Vagina (tissue), 2 donors: ENCODE data around the gene SMURF2. TPM values are rescaled to one million over a fixed set of nuclear protein-coding genes. Genes with fewer than 3 reads are reported as not detected.
A peak's percentile ranks its signal among the peaks of the same experiment; 100 is the strongest.
"Not testable (repeated sequence)": the region's sequence is repeated elsewhere in the genome, so short reads cannot be mapped to it uniquely, and the experiment has no call there.

ENCODE experiments used
- DNase-seq, 2 donors: peaks; one replicate each; pipeline ENCODE4 v3.0.0-alpha.2; 2017; ENCODE audit errors: extremely low spot score in 2 of 2
- H3K27ac ChIP-seq: fragments of 200-600 bp; sonication (generic); one replicate; pipeline ENCODE4 v1.5.1; 2019
- H3K27me3 ChIP-seq: fragments of 200-600 bp; sonication (generic); one replicate; pipeline ENCODE4 v1.5.1; 2019
- H3K36me3 ChIP-seq, 2 donors: fragments of 200-600 bp; sonication (generic); one replicate each; pipeline ENCODE4 v1.5.1; 2017 to 2019
- H3K4me1 ChIP-seq: fragments of 200-600 bp; sonication (generic); one replicate; pipeline ENCODE4 v1.5.1; 2019
- H3K4me3 ChIP-seq, 2 donors: fragments of 200-600 bp; sonication (generic); 1 replicate in 1 of 2; 2 replicates in 1 of 2; pipeline ENCODE4 v1.5.1; 2016 to 2019
- H3K9me3 ChIP-seq: fragments of 200-600 bp; sonication (generic); one replicate; pipeline ENCODE4 v1.5.1; 2019
- POLR2A ChIP-seq, 2 donors: fragments of 450-650 bp; IDR thresholded peaks; one replicate each; pipeline ENCODE4 v1.6.1; 2017; ENCODE audit warnings: antibody characterized with exemption in 2 of 2, mild to moderate bottlenecking in 2 of 2, moderate library complexity in 2 of 2
- POLR2AphosphoS5 ChIP-seq, 2 donors: sonication (generic); formaldehyde crosslinking; IDR thresholded peaks; one replicate each; pipeline ENCODE4 v1.9.0; 2017; ENCODE audit warnings: antibody characterized with exemption in 2 of 2, mild to moderate bottlenecking in 2 of 2, low read depth in 1 of 2; ENCODE audit not compliant: insufficient read depth in 1 of 2
- intact Hi-C: fragments of 100-400 bp; cut with DNase I; formaldehyde crosslinking; loops from one replicate; pipeline ENCODE4 v1.15.1; 2023
- total RNA-seq: library from RNA; depleted of rRNA; stranded (reverse); fragments of >200 nt; gene quantifications from one replicate; pipeline ENCODE4 v1.2.3, GENCODE V29; 2016
- TF ChIP-seq, protein P1 (sequence below), 3 experiments: fragments of 450-650 bp in 2 of 3; fragments of 200-600 bp in 1 of 3; sonication (generic) in 1 of 3; IDR thresholded peaks; one replicate each; pipeline ENCODE4 v1.5.1; 2017 to 2019; ENCODE audit warnings: antibody characterized with exemption in 3 of 3, mild to moderate bottlenecking in 2 of 3, moderate library complexity in 2 of 3

The SMURF2 gene
- total RNA-seq, 1 donor from 2014 or later = 19.9 TPM

DNA sequence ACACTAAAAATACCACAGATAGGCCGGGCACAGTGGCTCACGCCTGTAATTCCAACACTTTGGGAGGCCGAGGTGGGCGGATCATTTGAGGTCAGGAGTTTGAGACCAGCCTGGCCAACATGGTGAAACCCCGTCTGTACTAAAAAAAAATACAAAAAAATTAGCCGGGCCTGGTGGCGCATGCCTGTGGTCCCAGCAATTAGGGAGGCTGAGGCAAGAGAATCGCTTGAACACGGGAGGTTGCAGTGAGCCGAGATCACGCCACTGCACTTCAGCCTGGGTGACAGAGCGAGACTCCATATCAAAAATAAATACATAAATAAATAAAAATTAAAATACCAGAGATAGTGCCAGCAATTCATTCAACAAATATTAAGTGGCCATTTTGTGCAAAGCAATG lies 1.7 kb upstream of the SMURF2 start:
- not testable (repeated sequence) for H3K27ac ChIP-seq, H3K9me3 ChIP-seq
- intact Hi-C loops = loop anchor here (10.0 kb wide), 1 partner anchor 81 kb away; no protein-coding TSS in a partner anchor

DNA sequence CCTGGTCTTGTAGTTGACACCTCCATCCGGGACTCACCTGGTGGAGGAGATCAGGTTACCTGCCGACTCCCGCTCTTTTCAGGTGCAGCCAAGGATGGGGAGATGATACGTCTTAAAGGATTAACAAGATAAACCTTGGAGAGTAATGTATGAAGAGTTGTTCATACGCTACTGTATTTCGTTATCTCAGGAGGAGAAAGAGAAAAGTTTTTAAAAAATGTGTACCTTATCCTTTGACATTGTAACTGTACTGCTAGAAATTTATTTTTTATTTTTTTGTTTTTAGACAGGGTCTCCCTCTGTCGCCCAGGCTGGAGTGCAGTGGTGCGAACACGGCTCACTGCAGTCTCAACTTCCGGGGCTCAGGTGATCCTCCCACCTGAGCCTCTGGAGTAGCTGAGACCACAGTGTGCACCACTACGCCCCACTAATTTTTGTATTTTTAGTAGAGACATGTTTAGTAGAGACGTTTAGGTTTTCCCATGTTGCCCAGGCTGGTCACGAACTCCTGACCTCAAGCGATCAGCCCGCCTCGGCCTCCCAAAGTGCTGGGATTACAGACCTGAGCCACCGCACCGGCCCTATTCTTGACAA lies 764 bp upstream of the SMURF2 start:
- Histone ChIP-seq H3K36me3 (no peaks in the 10 kb centered on the region), H3K4me3 (peak overlapping the region; percentile 70 to 88), H3K27ac (peak overlapping the region; percentile 88), H3K4me1 (peaks cover 23% of the 10 kb centered on the region), H3K27me3 (no peaks in the 10 kb centered on the region), H3K9me3 (no peaks in the 10 kb centered on the region)
- DNase-seq = no peak
- TF ChIP-seq POLR2AphosphoS5 (IDR thresholded peaks at IDR 0.05; ENCODE audit: insufficient read depth in 1 of 2, low read depth in 1 of 2) (no peak), POLR2A (IDR thresholded peaks at IDR 0.05) (no peak)
- TF ChIP-seq, protein P1, sequence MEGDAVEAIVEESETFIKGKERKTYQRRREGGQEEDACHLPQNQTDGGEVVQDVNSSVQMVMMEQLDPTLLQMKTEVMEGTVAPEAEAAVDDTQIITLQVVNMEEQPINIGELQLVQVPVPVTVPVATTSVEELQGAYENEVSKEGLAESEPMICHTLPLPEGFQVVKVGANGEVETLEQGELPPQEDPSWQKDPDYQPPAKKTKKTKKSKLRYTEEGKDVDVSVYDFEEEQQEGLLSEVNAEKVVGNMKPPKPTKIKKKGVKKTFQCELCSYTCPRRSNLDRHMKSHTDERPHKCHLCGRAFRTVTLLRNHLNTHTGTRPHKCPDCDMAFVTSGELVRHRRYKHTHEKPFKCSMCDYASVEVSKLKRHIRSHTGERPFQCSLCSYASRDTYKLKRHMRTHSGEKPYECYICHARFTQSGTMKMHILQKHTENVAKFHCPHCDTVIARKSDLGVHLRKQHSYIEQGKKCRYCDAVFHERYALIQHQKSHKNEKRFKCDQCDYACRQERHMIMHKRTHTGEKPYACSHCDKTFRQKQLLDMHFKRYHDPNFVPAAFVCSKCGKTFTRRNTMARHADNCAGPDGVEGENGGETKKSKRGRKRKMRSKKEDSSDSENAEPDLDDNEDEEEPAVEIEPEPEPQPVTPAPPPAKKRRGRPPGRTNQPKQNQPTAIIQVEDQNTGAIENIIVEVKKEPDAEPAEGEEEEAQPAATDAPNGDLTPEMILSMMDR (IDR thresholded peaks at IDR 0.05) = no peak
- intact Hi-C loops = loop anchor here (10.0 kb wide), 1 partner anchor 82 kb away; no protein-coding TSS in a partner anchor

More for the DNA sequence above, 1.7 kb upstream of the SMURF2 start:
- DNase-seq, H3K4me3 ChIP-seq, H3K36me3 ChIP-seq, H3K27me3 ChIP-seq: not testable (repeated sequence)
- H3K4me1 ChIP-seq = peaks cover 15% of the 10 kb centered on the region

DNA sequence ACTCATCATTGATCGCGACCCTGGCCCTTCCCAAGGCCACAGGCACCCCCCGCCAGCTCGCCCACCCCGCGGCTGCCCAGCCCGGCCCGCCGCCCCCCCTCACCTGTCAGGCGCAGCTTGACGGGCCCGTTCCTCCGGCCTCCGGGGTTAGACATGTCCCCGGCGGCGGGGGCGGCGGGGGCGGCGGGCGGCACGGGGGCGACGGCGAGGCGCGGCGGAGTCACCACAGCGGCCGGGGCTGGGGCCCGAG lies 456 bp downstream of the SMURF2 start:
- intact Hi-C loops = loop anchor here (10.0 kb wide), 1 partner anchor 83 kb away; no protein-coding TSS in a partner anchor
- Histone ChIP-seq H3K36me3 (no peaks in the 10 kb centered on the region), H3K27ac (peak overlapping the region; percentile 88), H3K27me3 (no peaks in the 10 kb centered on the region), H3K4me3 (peak overlapping the region; percentile 70 to 88), H3K9me3 (no peaks in the 10 kb centered on the region), H3K4me1 (peaks cover 34% of the 10 kb centered on the region)
- DNase-seq = peak in 1 of 2 donors; percentile 86
- TF ChIP-seq, protein P1 (IDR thresholded peaks at IDR 0.05) = no peak
- TF ChIP-seq POLR2A (IDR thresholded peaks at IDR 0.05) (no peak), POLR2AphosphoS5 (IDR thresholded peaks at IDR 0.05; ENCODE audit: insufficient read depth in 1 of 2, low read depth in 1 of 2) (no peak)

DNA sequence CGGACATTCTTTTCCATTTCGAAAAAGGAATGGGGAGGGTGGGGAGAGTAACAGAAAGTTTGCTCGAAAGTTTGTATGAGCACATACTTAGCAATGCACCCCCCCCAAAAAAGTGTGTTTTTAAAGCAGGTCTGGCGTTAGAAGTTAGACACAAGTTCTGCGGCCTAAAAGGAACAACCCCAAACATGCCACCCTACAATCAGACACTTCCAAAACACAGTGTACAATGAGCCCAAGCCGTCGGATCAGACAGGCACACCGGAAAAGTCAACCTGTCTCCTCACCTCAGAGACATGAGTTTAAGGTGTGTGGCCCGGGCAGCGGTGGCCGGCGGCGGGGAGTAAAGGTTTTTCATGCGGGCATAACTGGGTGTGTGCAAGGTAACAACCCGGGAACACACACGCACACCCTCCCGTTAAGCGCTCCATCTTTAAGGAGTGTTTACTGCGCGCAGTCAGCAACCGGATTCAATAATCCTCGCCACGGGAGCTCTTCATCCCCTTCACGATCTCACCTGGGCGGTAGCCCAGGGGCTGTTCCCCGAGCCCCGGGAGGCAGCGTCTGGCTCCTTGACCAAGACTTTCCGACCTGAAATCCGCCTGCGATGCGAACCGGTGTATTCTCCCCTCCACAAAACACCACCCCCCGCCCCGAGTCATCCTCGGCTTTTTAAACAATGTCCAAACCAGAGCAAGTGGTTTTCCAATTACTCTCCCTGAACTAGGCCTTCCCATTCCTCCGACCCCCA lies 955 bp downstream of the SMURF2 start:
- intact Hi-C loops = loop anchor here (10.0 kb wide), 1 partner anchor 84 kb away; no protein-coding TSS in a partner anchor
- Histone ChIP-seq H3K4me3 (peak overlapping the region; percentile 70 to 88), H3K4me1 (peaks cover 39% of the 10 kb centered on the region), H3K27ac (peak overlapping the region; percentile 88)
- H3K27me3 ChIP-seq, H3K9me3 ChIP-seq, H3K36me3 ChIP-seq, DNase-seq: not testable (repeated sequence)
- TF ChIP-seq POLR2AphosphoS5 (IDR thresholded peaks at IDR 0.05; ENCODE audit: insufficient read depth in 1 of 2, low read depth in 1 of 2) = peak in 1 of 2 donors; percentile 37

DNA sequence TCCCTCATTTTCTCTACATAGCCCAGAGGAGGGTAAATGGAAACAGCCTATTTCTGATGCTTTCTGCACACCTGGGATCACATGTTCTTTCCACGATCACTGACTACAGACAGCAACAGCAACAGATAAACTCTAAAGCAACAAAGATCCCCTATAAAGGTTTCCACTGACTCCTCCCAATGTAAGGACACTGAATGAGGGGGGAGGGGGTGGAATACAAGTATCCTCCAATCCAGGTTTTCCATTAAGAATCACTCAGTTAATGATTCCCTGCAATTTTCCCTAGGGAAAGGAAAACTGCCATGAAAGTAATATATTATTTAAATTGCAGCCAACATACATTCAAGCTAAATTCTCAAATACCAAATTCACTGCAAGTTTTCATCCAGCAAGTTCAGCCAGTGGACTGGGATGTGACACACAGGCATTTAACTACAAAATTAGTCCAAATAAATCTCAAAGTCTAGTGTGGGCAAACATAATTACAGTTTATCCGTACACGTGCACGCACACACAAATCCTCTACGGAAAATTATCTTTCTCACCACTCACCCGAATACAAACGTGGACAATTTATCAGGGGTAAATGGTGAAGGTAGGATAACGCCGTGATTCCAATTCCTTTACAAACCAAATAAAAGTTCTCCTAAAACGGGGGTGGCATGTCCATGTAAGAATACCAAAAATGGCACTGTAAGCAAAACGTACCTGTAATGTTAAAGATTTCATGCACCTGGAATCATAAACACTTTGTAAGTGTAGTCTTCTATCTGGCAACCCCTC lies 1.7 kb downstream of the SMURF2 start:
- H3K36me3 ChIP-seq, H3K9me3 ChIP-seq, H3K27me3 ChIP-seq, DNase-seq: not testable (repeated sequence)
- H3K4me1 ChIP-seq = peaks cover 39% of the 10 kb centered on the region
- H3K27ac ChIP-seq = peak overlapping the region; percentile 88
- intact Hi-C loops = loop anchor here (10.0 kb wide), 1 partner anchor 84 kb away; no protein-coding TSS in a partner anchor
- peak overlapping the region; percentile 70 to 88 for H3K4me3 ChIP-seq

DNA sequence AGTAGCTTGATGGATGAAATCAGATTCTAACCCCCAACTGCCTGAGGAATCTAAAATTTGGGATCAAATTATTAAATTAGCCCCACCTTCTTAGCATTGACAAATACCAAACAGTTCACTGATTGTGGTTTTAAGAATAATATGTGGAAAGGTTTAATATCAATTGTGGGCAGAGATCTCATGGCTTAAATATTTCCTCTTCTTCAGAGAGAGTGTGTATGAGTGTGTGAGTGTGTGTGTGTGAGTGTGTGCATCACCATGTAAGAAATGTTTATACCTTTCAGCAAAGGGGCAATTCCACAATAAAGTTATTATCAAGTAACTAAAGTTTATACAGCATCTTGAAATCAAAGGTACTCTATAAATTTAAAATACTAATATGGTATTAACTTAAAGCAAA lies 3.2 kb downstream of the SMURF2 start:
- H3K36me3 ChIP-seq = no peaks in the 10 kb centered on the region
- no peak overlapping the region for H3K4me3 ChIP-seq
- DNase-seq = no peak
- no peak for TF ChIP-seq POLR2AphosphoS5 (IDR thresholded peaks at IDR 0.05; ENCODE audit: insufficient read depth in 1 of 2, low read depth in 1 of 2)
- no peak for TF ChIP-seq POLR2A (IDR thresholded peaks at IDR 0.05)
- TF ChIP-seq, protein P1 (IDR thresholded peaks at IDR 0.05) = no peak
- peaks cover 41% of the 10 kb centered on the region for H3K4me1 ChIP-seq
- H3K27me3 ChIP-seq = no peaks in the 10 kb centered on the region
- no peak overlapping the region for H3K27ac ChIP-seq
- no peaks in the 10 kb centered on the region for H3K9me3 ChIP-seq
- intact Hi-C loops = no loop called here
